Measurements from ENCODE around the gene STARD3. TPM values are rescaled to one million over a fixed set of nuclear protein-coding genes. Genes with fewer than 3 reads are reported as not detected.

The STARD3 gene
- polyA plus RNA-seq, 2 of the 4 experiments (the other 2 are of a cell fraction): 54.6 to 56.0 TPM

GRCh38 chr17:39655105-39655504, 18.2 kb downstream of the STARD3 start (continued):
- TF ChIP-seq ELK1 (IDR thresholded peaks at IDR 0.05; ENCODE audit: low read depth, low read length): no peak
- TF ChIP-seq EHF (CRISPR knock-in tag; IDR thresholded peaks at IDR 0.05): no peak

- Histone ChIP-seq H3K9me3 (no peaks in the 10 kb centered on the region), H3K4me3 (no peak overlapping the region), H3K27ac (no peak overlapping the region), H3K4me1 (peaks cover 13% of the 10 kb centered on the region), H3K4me2 (no peak overlapping the region)
- ATAC-seq (no peak), FAIRE-seq (no peak), DNase-seq (ENCODE audit: low read depth in 1 of 2, low spot score in 1 of 2) (no peak)
- POLR2A ChIA-PET: no interaction called here
- no peak for TF ChIP-seq KDM1A (IDR thresholded peaks at IDR 0.05; ENCODE audit: low read depth)
- TF ChIP-seq TP53 (CRISPR knock-in tag; IDR thresholded peaks at IDR 0.05): no peak
- no peak for TF ChIP-seq HEYL (CRISPR knock-in tag; IDR thresholded peaks at IDR 0.05)
- TF ChIP-seq CBX8 (IDR thresholded peaks at IDR 0.05): no peak
- no peak for TF ChIP-seq NFE2L2 (conservative IDR thresholded peaks at IDR 0.05; ENCODE audit: low read length)
- no peak for TF ChIP-seq JUNB (IDR thresholded peaks at IDR 0.05)
- no peak for TF ChIP-seq MYC (IDR thresholded peaks at IDR 0.05; ENCODE audit: borderline replicate concordance, low read length)
- TF ChIP-seq RCOR1 (IDR thresholded peaks at IDR 0.05; ENCODE audit: low read depth, low read length): no peak
- no peak for TF ChIP-seq HES2 (IDR thresholded peaks at IDR 0.05)
- TF ChIP-seq PBX3 (IDR thresholded peaks at IDR 0.05): no peak
- TF ChIP-seq MAX (IDR thresholded peaks at IDR 0.05): no peak
- TF ChIP-seq SMC3 (IDR thresholded peaks at IDR 0.05): no peak
- TF ChIP-seq HMGXB4 (CRISPR knock-in tag; IDR thresholded peaks at IDR 0.05; ENCODE audit: borderline replicate concordance): no peak
- TF ChIP-seq KDM5A (IDR thresholded peaks at IDR 0.05): no peak
- no peak for TF ChIP-seq ESRRA (IDR thresholded peaks at IDR 0.05; ENCODE audit: borderline replicate concordance, low read length)
- no peak for TF ChIP-seq CTCF (IDR thresholded peaks at IDR 0.05)
- TF ChIP-seq RNF2 (IDR thresholded peaks at IDR 0.05; ENCODE audit: borderline replicate concordance, low read depth): no peak
- 95% methylated on average over 11 of the region's 11 CpGs for WGBS (ENCODE audit: missing lambda C conversion rate)
- CTCF ChIA-PET: interaction anchor here (43.0 to 48.4 kb wide), 2 partner anchors 26 to 41 kb away, joined by 1391 to 1581 read pairs; partner anchors contain the start of genes ERBB2, NEUROD2, PGAP3 and PNMT
These were observed 21.4 kb downstream of the STARD3 start for GRCh38 chr17:39658346-39658745.

GRCh38 chr17:39658760-39659159, 21.8 kb downstream of the STARD3 start:
- peaks cover 17% of the 10 kb centered on the region for H3K4me1 ChIP-seq
- POLR2A ChIA-PET: no interaction called here
- H3K4me2 ChIP-seq: no peak overlapping the region
- H3K4me3 ChIP-seq: no peak overlapping the region
- CTCF ChIA-PET: interaction anchor here (43.0 to 48.4 kb wide), 2 partner anchors 26 to 42 kb away, joined by 1391 to 1581 read pairs; partner anchors contain the start of genes ERBB2, NEUROD2, PGAP3 and PNMT
- FAIRE-seq (no peak), DNase-seq (ENCODE audit: low read depth in 1 of 2, low spot score in 1 of 2) (no peak), ATAC-seq (no peak)
- H3K27ac ChIP-seq: no peak overlapping the region
- H3K9me3 ChIP-seq: no peaks in the 10 kb centered on the region
- no peak for TF ChIP-seq NR3C1 (IDR thresholded peaks at IDR 0.05)
- no peak for TF ChIP-seq HES2 (IDR thresholded peaks at IDR 0.05)
- TF ChIP-seq ELK1 (IDR thresholded peaks at IDR 0.05; ENCODE audit: low read depth, low read length): no peak
- 87% methylated on average over 3 of the region's 3 CpGs for WGBS (ENCODE audit: missing lambda C conversion rate)
